GM12873 (cell line): ENCODE data around the gene VRK3.

Experiments used
- TF ChIP-seq, protein P1 (sequence below): IDR thresholded peaks from 2 replicates; pipeline ENCODE4 v1.5.1; 2012; ENCODE audit warnings: low read depth, mild to moderate bottlenecking, moderate library complexity, low read length, control low read depth; ENCODE audit not compliant: insufficient read depth; ENCODE audit errors: missing control alignments

The VRK3 gene

DNA sequence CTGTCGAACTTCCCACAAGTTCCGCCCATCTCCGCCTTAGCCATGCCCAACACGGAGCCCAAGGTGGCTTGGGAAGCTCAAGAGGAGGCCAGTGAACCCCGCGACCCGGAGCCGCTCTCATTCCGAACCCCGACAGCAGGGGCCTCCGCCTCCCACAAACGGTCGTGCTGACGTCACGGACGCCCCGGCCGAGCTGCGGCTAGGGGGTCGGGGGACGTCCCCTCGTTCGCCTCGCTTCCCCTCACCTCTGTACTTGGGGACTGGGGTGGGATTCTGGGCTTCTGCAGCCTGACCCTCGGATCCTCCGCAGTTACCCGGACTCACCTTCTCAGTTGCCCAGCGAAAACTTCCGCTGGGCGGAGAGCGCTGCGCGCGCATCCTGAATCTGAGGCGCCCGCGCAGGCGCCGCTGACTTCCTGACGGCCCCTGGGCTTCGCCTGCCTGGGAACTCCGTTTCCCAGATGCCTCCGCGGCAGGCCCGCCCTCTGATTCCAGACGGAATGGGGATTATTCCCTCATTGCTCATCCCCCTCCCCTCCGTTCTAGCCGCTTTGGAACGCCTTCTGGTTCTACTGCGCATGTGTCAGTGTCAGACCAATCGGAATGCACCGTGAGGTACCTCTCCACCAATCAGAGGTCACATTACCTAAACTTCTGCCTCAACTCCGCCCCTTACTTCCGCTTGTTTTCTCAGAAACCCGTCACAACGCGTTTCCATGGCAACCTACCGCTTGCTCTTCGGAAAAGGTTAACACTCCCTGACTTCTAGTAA, at the start of gene VRK3:
TSS of gene VRK3 (minus strand) at position 351 of the 772 bp plus-strand sequence. CDS start 9,210 bp downstream, outside the sequence.
- TF ChIP-seq, protein P1, sequence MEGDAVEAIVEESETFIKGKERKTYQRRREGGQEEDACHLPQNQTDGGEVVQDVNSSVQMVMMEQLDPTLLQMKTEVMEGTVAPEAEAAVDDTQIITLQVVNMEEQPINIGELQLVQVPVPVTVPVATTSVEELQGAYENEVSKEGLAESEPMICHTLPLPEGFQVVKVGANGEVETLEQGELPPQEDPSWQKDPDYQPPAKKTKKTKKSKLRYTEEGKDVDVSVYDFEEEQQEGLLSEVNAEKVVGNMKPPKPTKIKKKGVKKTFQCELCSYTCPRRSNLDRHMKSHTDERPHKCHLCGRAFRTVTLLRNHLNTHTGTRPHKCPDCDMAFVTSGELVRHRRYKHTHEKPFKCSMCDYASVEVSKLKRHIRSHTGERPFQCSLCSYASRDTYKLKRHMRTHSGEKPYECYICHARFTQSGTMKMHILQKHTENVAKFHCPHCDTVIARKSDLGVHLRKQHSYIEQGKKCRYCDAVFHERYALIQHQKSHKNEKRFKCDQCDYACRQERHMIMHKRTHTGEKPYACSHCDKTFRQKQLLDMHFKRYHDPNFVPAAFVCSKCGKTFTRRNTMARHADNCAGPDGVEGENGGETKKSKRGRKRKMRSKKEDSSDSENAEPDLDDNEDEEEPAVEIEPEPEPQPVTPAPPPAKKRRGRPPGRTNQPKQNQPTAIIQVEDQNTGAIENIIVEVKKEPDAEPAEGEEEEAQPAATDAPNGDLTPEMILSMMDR, result peak; percentile 38

- TF ChIP-seq, protein P1, result no peak
Observed at GRCh38 chr19:50067575-50067974, 42.4 kb upstream of the VRK3 start.

- TF ChIP-seq, protein P1, result no peak
Observed at GRCh38 chr19:50065938-50066337, 40.8 kb upstream of the VRK3 start.

GRCh38 chr19:50061650-50062049, 36.5 kb upstream of the VRK3 start:
- TF ChIP-seq, protein P1, result no peak

GRCh38 chr19:50060107-50060506, 34.9 kb upstream of the VRK3 start:
- TF ChIP-seq, protein P1, result no peak

DNA sequence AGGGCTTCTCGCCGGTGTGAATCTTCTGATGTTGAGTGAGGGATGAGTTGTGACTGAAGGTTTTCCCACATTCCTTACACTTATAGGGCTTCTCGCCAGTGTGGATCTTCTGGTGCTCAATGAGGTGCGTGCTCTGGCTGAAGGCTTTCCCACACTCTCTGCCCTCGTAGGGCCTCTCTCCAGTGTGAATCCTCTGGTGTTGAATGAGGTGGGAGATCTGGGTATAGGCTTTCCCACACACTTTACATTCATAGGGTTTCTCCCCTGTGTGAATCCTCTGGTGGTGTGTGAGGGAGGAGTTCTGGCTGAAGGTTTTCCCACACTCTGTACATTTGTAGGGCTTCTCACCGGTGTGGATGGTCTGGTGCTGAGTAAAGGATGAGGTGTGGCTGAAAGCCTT, 33.9 kb upstream of the VRK3 start:
- TF ChIP-seq, protein P1, result no peak

DNA sequence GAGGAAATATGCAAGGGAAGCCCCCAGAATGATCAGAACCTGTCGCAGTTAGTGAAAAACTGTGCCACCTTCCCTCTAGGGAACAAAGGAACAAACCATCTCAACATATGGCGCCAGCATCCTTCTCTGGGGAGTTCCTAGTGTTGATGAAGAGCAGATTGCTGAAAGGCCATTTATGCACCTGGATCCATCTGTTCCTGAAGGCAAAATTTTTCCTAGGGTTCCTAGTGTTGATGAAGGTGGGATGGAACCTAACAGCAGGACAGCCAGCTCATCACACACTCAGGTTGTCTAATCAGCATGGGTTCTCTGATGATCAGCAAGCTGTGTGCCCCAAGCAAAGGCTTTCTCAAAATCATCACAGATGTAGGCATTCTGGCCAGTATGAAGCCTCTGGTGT, 33.3 kb upstream of the VRK3 start:
- TF ChIP-seq, protein P1, result no peak
